Thyroid gland (tissue), 4 donors: Measurements from ENCODE around the gene ASF1B.
"Not testable (repeated sequence)": the region's sequence is repeated elsewhere in the genome, so short reads cannot be mapped to it uniquely, and the experiment has no call there.

Source experiments
- CTCF ChIP-seq, 6 experiments: fragments of 200-600 bp in 3 of 6; fragments of 450-650 bp in 3 of 6; sonication (generic) in 3 of 6; IDR thresholded peaks; one replicate each; pipeline ENCODE4 v1.5.1; 2016 to 2019; ENCODE audit warnings: antibody characterized with exemption in 6 of 6, mild to moderate bottlenecking in 2 of 6, inconsistent platforms in 1 of 6, moderate library complexity in 1 of 6
- POLR2A ChIP-seq, 2 donors: fragments of 450-650 bp; IDR thresholded peaks; one replicate each; pipeline ENCODE4 v1.6.1; 2017; ENCODE audit warnings: antibody characterized with exemption in 2 of 2, mild to moderate bottlenecking in 2 of 2, moderate library complexity in 1 of 2

- not testable (repeated sequence) for TF ChIP-seq CTCF, POLR2A (IDR thresholded peaks at IDR 0.05)
Observed at GRCh38 chr19:14185691-14186090, 49.3 kb upstream of the ASF1B start.
